K562 (cell line): ENCODE data around the gene PARP11. TPM values are rescaled to one million over a fixed set of nuclear protein-coding genes. Genes with fewer than 3 reads are reported as not detected.

Experiments used
- ATAC-seq: fragments of 200-7000 bp; cut with Tn5 transposase; 3 replicates; pipeline ENCODE4 v1.9.1; 2020; ENCODE audit warnings: moderate library complexity
- BruUV-seq: library from RNA; stranded (reverse); fragments of 400-500 nt; replicated peaks from 2 replicates; lab custom pipeline; 2021; lab: Mats Ljungman, UMichigan
- CTCF ChIA-PET: fragments of 300-600 bp; formaldehyde crosslinking; extraction: SDS; loops from one replicate; lab custom pipeline; 2021; ENCODE audit warnings: low intra/inter-chr PET ratio; lab: Yijun Ruan, JAX
- POLR2A ChIA-PET: fragments of 300-600, 350-650 bp; sonication (Branson Sonifier 250); formaldehyde crosslinking; extraction: SDS; loops from one replicate; lab custom pipeline; 2021; ENCODE audit warnings: antibody characterized with exemption, inconsistent platforms; lab: Yijun Ruan, JAX
- DNase-seq, 4 experiments: peaks; one replicate each; pipeline versions ENCODE4 v3.0.0 to v3.0.0-alpha.2; 2011 to 2018; ENCODE audit warnings: low spot score in 3 of 4, mixed read lengths in 3 of 4; ENCODE audit errors: extremely low read depth in 1 of 4
- FAIRE-seq: peaks from 2 replicates; lab custom pipeline; 2011; peaks lifted over from hg19 to GRCh38; lab: Jason Lieb, UNC
- H2AFZ ChIP-seq: 2 replicates; pipeline ENCODE4 v1.6.0; 2011; ENCODE audit warnings: low read depth, low read length, control low read depth, inconsistent platforms
- H3K27ac ChIP-seq: fragments of 200-600 bp; 3 replicates; pipeline ENCODE4 v1.8.0; 2011; ENCODE audit warnings: low read depth, mild to moderate bottlenecking, control low read depth, inconsistent platforms, low read length, moderate library complexity, mixed read lengths; ENCODE audit errors: extremely low read depth
- H3K27me3 ChIP-seq, 2 experiments: fragments of 300-600 bp in 1 of 2; 2 replicates in 1 of 2; 3 replicates in 1 of 2; pipeline versions ENCODE4 v1.6.0 to v1.8.0; 2011; ENCODE audit warnings: inconsistent platforms in 2 of 2, low read length in 2 of 2, mild to moderate bottlenecking in 1 of 2, mixed read lengths in 1 of 2, moderate library complexity in 1 of 2; ENCODE audit not compliant: control insufficient read depth in 2 of 2, insufficient read depth in 2 of 2
- H3K36me3 ChIP-seq: fragments of 300-600 bp; 3 replicates; pipeline ENCODE4 v1.8.0; 2011; ENCODE audit warnings: mild to moderate bottlenecking, low read length, inconsistent platforms; ENCODE audit not compliant: control insufficient read depth, insufficient read depth
- H3K4me1 ChIP-seq, 2 experiments: fragments of 200-600 bp in 1 of 2; replicated peaks in 1 of 2; 2 replicates in 1 of 2; 3 replicates in 1 of 2; pipeline versions ENCODE4 v1.5.1 to v1.8.0; 2011; ENCODE audit warnings: inconsistent platforms in 2 of 2, low read length in 2 of 2, mild to moderate bottlenecking in 1 of 2, mixed read lengths in 1 of 2, moderate library complexity in 1 of 2; ENCODE audit not compliant: control insufficient read depth in 2 of 2, insufficient read depth in 2 of 2
- H3K4me2 ChIP-seq: 2 replicates; pipeline ENCODE4 v1.6.1; 2011; ENCODE audit warnings: low read length, control low read depth, inconsistent platforms, mixed read lengths; ENCODE audit not compliant: insufficient read depth
- H3K4me3 ChIP-seq: fragments of 200-600 bp; sonication (generic), shearing (Covaris generic); 2 replicates; pipeline ENCODE4 v1.5.1; 2016; ENCODE audit warnings: control low read depth, inconsistent platforms
- H3K79me2 ChIP-seq: fragments of 200-600 bp; 3 replicates; pipeline ENCODE4 v1.8.0; 2011; ENCODE audit warnings: low read length, inconsistent platforms; ENCODE audit not compliant: control insufficient read depth, insufficient read depth
- H3K9ac ChIP-seq, 2 experiments: 2 replicates each; pipeline versions ENCODE4 v1.6.0 to v1.6.1; 2011; ENCODE audit warnings: low read depth in 2 of 2, low read length in 2 of 2, control low read depth in 1 of 2, inconsistent platforms in 1 of 2, mild to moderate bottlenecking in 1 of 2, mixed read lengths in 1 of 2; ENCODE audit not compliant: insufficient read depth in 1 of 2
- H3K9me1 ChIP-seq: one replicate; pipeline ENCODE4 v1.6.0; 2011; ENCODE audit warnings: inconsistent platforms, mild to moderate bottlenecking, low read length, moderate library complexity; ENCODE audit not compliant: control insufficient read depth, insufficient read depth
- H3K9me3 ChIP-seq: replicated peaks from 2 replicates; pipeline ENCODE4 v1.5.1; 2011; ENCODE audit warnings: low read depth, low read length, inconsistent platforms; ENCODE audit not compliant: control insufficient read depth, insufficient read depth
- H4K20me1 ChIP-seq: replicated peaks from 2 replicates; pipeline ENCODE4 v1.6.1; 2011; ENCODE audit warnings: low read length, inconsistent platforms, mixed read lengths; ENCODE audit not compliant: control insufficient read depth, insufficient read depth
- ATF7 ChIP-seq: fragments of 450-650 bp; IDR thresholded peaks from 2 replicates; pipeline ENCODE4 v1.7.1; 2014; ENCODE audit warnings: mild to moderate bottlenecking, moderate library complexity
- CAMTA2 ChIP-seq: fragments of 250-450 bp; sonication (Bioruptor Pico); conservative IDR thresholded peaks from 2 replicates; pipeline ENCODE4 v1.5.1; 2022
- CHD1 ChIP-seq: fragments of 200-600 bp; sonication (generic); IDR thresholded peaks from one replicate; pipeline ENCODE4 v1.6.1; 2012; ENCODE audit warnings: mild to moderate bottlenecking, moderate library complexity, low read length, inconsistent platforms
- L3MBTL2 ChIP-seq: fragments of 450-650 bp; IDR thresholded peaks from 2 replicates; pipeline ENCODE4 v1.6.1; 2016; ENCODE audit warnings: mild to moderate bottlenecking, moderate library complexity
- MAFF ChIP-seq: IDR thresholded peaks from 2 replicates; pipeline ENCODE4 v1.6.1; 2012; ENCODE audit warnings: low read length, improper control_type of control experiment
- PTTG1 ChIP-seq: fragments of 450-650 bp; IDR thresholded peaks from 2 replicates; pipeline ENCODE4 v1.6.1; 2016; ENCODE audit warnings: low read depth, mild to moderate bottlenecking, missing genetic modification characterization, missing compliant biosample characterization
- ZSCAN29 ChIP-seq: fragments of 450-650 bp; IDR thresholded peaks from 2 replicates; pipeline ENCODE4 v1.6.1; 2017
- WGBS: fragments of 100-300 bp; shearing (Covaris generic); methylation state at CpG from one replicate; pipeline ENCODE4 v1.1.6; 2016; ENCODE audit warnings: low coverage, mixed read lengths; ENCODE audit not compliant: insufficient coverage; ENCODE audit errors: missing lambda C conversion rate; 5-methylcytosine and 5-hydroxymethylcytosine counted together
- in situ Hi-C: fragments of 300-500 bp; cut with MboI; formaldehyde crosslinking; loops from 4 replicates; pipeline ENCODE4 v1.15.0; 2018; ENCODE audit warnings: inconsistent platforms, mixed read lengths
- intact Hi-C: fragments of 100-400 bp; cut with micrococcal nuclease; formaldehyde crosslinking; loops from 2 replicates; pipeline ENCODE4 v1.14.2; 2022
- polyA plus RNA-seq, 8 experiments: library from polyadenylated mRNA; depleted of rRNA in 4 of 8; stranded (reverse) in 5 of 8; unstranded in 3 of 8; fragments of >200 nt; fragmentation: Nextera tagmentation in 2 of 8; fragmentation: Illumina TruSeq in 1 of 8; extraction: Ambion mirVana in 2 of 8; extraction: Trizol in 1 of 8; gene quantifications; 2 replicates each; pipeline versions ENCODE4 v1.2.1 to v1.2.3, GENCODE V29; 2011 to 2014; ENCODE audit warnings: inconsistent platforms in 1 of 8, missing spikeins in 1 of 8
- total RNA-seq, 7 experiments: library from RNA; depleted of rRNA in 6 of 7; stranded (reverse); fragments of >200 nt in 6 of 7; fragmentation: Illumina TruSeq in 2 of 7; extraction: Trizol in 2 of 7; gene quantifications; 2 replicates each; pipeline versions ENCODE4 v1.2.1 to v1.2.3, GENCODE V29; 2011 to 2021; ENCODE audit warnings: low replicate concordance in 1 of 7
- TF ChIP-seq, protein P1 (sequence below): fragments of 250-450 bp; sonication (Bioruptor Pico); IDR thresholded peaks from 2 replicates; pipeline ENCODE4 v1.5.0; 2021
- TF ChIP-seq, protein P2 (sequence below), 3 experiments: IDR thresholded peaks in 2 of 3; conservative IDR thresholded peaks in 1 of 3; 2 replicates each; pipeline ENCODE4 v1.5.1; 2011 to 2012; ENCODE audit warnings: low read length in 3 of 3, mild to moderate bottlenecking in 3 of 3, control low read depth in 2 of 3, improper control_type of control experiment in 1 of 3, inconsistent platforms in 1 of 3, low read depth in 1 of 3, mixed read lengths in 1 of 3, moderate library complexity in 1 of 3; ENCODE audit not compliant: insufficient read depth in 2 of 3

The PARP11 gene
- total and polyA plus RNA-seq, 9 of the 15 experiments (the other 6 are each of a cell fraction or from before 2014, with no cell fraction given) = 0.40 to 2.5 (median 1.4) TPM

DNA sequence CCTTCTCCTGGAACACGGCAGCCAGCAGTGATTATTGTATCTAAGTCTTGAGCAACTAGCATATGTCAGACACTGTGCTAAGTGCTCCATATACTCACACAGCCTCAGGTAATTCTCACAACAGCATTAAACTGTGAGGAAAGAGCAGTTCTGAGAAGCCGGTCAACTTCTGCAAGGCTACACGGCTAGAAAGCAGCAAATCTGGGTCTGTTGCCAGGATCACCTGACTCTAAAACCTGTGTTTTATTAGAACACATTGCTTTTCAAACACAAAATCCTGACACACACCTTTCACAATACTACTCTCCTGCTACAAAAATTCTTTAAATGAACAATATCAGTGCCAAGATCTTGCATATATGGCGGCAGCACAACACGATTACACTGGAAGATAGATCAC is 70.5 kb downstream of the PARP11 start (continued):
- TF ChIP-seq ZSCAN29 (no peak), ATF7 (no peak), MAFF (no peak), PTTG1 (tag) (no peak)
- TF ChIP-seq, protein P1, sequence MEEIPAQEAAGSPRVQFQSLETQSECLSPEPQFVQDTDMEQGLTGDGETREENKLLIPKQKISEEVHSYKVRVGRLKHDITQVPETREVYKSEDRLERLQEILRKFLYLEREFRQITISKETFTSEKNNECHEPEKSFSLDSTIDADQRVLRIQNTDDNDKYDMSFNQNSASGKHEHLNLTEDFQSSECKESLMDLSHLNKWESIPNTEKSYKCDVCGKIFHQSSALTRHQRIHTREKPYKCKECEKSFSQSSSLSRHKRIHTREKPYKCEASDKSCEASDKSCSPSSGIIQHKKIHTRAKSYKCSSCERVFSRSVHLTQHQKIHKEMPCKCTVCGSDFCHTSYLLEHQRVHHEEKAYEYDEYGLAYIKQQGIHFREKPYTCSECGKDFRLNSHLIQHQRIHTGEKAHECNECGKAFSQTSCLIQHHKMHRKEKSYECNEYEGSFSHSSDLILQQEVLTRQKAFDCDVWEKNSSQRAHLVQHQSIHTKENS (CRISPR knock-in tag) = no peak
- TF ChIP-seq, all 486 proteins: peak for 0

DNA sequence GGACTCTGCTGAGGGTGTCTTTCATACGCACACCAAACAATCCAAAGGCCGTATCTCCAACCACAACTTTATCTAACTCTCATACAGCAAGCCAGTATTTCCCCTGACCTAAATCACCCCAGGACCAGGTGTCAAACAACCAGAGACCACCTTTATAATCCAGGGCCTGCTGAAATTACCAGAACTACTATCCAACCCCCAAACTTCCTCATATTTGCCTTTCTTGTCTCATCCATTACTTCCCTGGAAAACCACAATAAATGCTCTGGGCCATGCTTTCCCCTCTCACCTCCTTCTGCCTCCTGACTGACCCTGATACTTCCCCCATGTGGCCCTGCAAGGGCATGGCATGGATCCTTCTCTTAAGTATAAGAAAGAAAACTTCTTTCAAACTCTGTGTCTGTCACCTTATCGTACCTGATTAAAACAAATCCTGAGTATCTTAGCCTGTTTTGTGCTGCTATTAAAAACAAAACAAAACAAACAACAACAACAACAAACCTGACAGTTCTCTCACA is 75.6 kb downstream of the PARP11 start:
- intact Hi-C loops = no loop called here
- CTCF ChIA-PET = interaction anchor here (1.3 kb wide), 1 partner anchor 497 kb away, joined by 3 read pairs; no protein-coding TSS in a partner anchor

More for the DNA sequence above, 75.6 kb downstream of the PARP11 start:
- Histone ChIP-seq H3K9me1 (no peaks in the 10 kb centered on the region), H3K27ac (no peak overlapping the region), H3K4me3 (no peak overlapping the region), H3K36me3 (no peaks in the 10 kb centered on the region), H3K4me2 (no peak overlapping the region), H3K9me3 (no peaks in the 10 kb centered on the region), H3K9ac (no peak overlapping the region), H3K27me3 (no peaks in the 10 kb centered on the region; a peak in 1 of 5 replicates), H2AFZ (no peak overlapping the region), H4K20me1 (no peaks in the 10 kb centered on the region), H3K4me1 (no peaks in the 10 kb centered on the region), H3K79me2 (no peaks in the 10 kb centered on the region)
- BruUV-seq = no TSS peak
- FAIRE-seq (no peak), ATAC-seq (no peak), DNase-seq (no peak)
- WGBS = 0% methylated on average over 3 of the region's 3 CpGs
- POLR2A ChIA-PET = no interaction called here
- in situ Hi-C loops = no loop called here
- no peak for TF ChIP-seq L3MBTL2
- no peak for TF ChIP-seq CAMTA2 (CRISPR knock-in tag)
- TF ChIP-seq, protein P2, sequence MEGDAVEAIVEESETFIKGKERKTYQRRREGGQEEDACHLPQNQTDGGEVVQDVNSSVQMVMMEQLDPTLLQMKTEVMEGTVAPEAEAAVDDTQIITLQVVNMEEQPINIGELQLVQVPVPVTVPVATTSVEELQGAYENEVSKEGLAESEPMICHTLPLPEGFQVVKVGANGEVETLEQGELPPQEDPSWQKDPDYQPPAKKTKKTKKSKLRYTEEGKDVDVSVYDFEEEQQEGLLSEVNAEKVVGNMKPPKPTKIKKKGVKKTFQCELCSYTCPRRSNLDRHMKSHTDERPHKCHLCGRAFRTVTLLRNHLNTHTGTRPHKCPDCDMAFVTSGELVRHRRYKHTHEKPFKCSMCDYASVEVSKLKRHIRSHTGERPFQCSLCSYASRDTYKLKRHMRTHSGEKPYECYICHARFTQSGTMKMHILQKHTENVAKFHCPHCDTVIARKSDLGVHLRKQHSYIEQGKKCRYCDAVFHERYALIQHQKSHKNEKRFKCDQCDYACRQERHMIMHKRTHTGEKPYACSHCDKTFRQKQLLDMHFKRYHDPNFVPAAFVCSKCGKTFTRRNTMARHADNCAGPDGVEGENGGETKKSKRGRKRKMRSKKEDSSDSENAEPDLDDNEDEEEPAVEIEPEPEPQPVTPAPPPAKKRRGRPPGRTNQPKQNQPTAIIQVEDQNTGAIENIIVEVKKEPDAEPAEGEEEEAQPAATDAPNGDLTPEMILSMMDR (IDR thresholded peaks at IDR 0.05 in 2 of 3, conservative IDR thresholded peaks at IDR 0.05 in 1 of 3; ENCODE audit: insufficient read depth in 2 of 3, low read depth in 1 of 3, low read length in 3 of 3) = peak in 2 of 3 experiments; percentile 5 to 17; a peak in 2 of 6 replicates
- TF ChIP-seq CHD1 = no peak
